HG03039 (cell line): ENCODE data around the gene SCP2.
"Not testable (repeated sequence)": the region's sequence is repeated elsewhere in the genome, so short reads cannot be mapped to it uniquely, and the experiment has no call there.

Experiments used
- ATAC-seq: cut with Tn5 transposase; IDR thresholded peaks from one replicate; pipeline ENCODE4 v1.9.1; 2021; ENCODE audit warnings: mild to moderate bottlenecking, moderate library complexity; ENCODE audit not compliant: unreplicated experiment

The SCP2 gene

GRCh38 chr1:52916241-52916975, 10.7 kb upstream of the SCP2 start:
- ATAC-seq, result no peak

GRCh38 chr1:52917156-52917555, 9.9 kb upstream of the SCP2 start:
- ATAC-seq, result no peak

- ATAC-seq, result no peak
These were observed 9.5 kb upstream of the SCP2 start for GRCh38 chr1:52917581-52917980.

- no peak for ATAC-seq
These were observed 8.9 kb upstream of the SCP2 start for GRCh38 chr1:52918201-52918600.

- no peak for ATAC-seq
These were observed 7.9 kb upstream of the SCP2 start for GRCh38 chr1:52919051-52919722.

- no peak for ATAC-seq
These were observed 7.2 kb upstream of the SCP2 start for GRCh38 chr1:52919723-52920483.

- no peak for ATAC-seq
These were observed 6.2 kb upstream of the SCP2 start for GRCh38 chr1:52920791-52921291.

GRCh38 chr1:52925571-52926005, 1.5 kb upstream of the SCP2 start:
- no peak for ATAC-seq

GRCh38 chr1:52926864-52927211, 238 bp upstream of the SCP2 start:
- no peak for ATAC-seq

- ATAC-seq, result no peak
These were observed 934 bp downstream of the SCP2 start for GRCh38 chr1:52928015-52928404.

GRCh38 chr1:52929019-52929418, 1.9 kb downstream of the SCP2 start:
- ATAC-seq, result no peak

- ATAC-seq, result no peak
These were observed 10.5 kb downstream of the SCP2 start for GRCh38 chr1:52937433-52938182.

- ATAC-seq, result no peak
These were observed 11.0 kb downstream of the SCP2 start for GRCh38 chr1:52938183-52938451.

GRCh38 chr1:52943876-52944416, 16.9 kb downstream of the SCP2 start:
- no peak for ATAC-seq

- no peak for ATAC-seq
These were observed 17.5 kb downstream of the SCP2 start for GRCh38 chr1:52944566-52944965.

GRCh38 chr1:52947490-52947889, 20.4 kb downstream of the SCP2 start:
- ATAC-seq, result no peak

- ATAC-seq, result not testable (repeated sequence)
These were observed 22.5 kb downstream of the SCP2 start for GRCh38 chr1:52949602-52950001.

- no peak for ATAC-seq
These were observed 25.0 kb downstream of the SCP2 start for GRCh38 chr1:52952112-52952511.

- ATAC-seq, result no peak
These were observed 28.3 kb downstream of the SCP2 start for GRCh38 chr1:52955129-52955970.

GRCh38 chr1:52963101-52963500, 36.0 kb downstream of the SCP2 start:
- ATAC-seq, result no peak
